Stimulated activated CD4-positive, alpha-beta T cell treated with anti-CD3 and anti-CD28 coated beads, TNF-alpha, amount 100 ng/mL, for 24 hours (primary cell): ENCODE results near the gene STKLD1.

Source experiments
- DNase-seq, 3 experiments: peaks; one replicate each; pipeline ENCODE4 v3.0.0-alpha.2; 2020; ENCODE audit warnings: low read depth in 3 of 3

Gene STKLD1

DNA sequence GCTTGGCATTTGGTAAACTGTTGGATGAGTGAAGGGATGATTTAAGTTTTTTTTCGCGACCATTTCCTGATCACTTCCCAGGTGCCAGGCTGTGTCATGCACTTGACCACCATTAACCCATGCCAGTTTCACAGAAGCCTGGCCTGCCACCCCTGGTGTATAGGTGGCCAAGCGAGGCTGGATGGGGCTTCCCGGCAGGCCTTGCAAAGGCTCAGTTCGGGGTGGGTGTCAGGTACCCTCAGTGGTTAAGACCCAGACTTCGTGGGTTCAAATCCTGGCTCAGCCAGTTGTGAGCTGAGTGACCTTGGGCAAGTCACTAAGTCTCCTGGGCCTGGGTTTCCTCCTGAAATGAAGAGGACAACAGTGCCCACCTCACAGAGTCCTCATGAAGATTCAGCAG lies 30.6 kb upstream of the STKLD1 start:
- no peak for DNase-seq

DNA sequence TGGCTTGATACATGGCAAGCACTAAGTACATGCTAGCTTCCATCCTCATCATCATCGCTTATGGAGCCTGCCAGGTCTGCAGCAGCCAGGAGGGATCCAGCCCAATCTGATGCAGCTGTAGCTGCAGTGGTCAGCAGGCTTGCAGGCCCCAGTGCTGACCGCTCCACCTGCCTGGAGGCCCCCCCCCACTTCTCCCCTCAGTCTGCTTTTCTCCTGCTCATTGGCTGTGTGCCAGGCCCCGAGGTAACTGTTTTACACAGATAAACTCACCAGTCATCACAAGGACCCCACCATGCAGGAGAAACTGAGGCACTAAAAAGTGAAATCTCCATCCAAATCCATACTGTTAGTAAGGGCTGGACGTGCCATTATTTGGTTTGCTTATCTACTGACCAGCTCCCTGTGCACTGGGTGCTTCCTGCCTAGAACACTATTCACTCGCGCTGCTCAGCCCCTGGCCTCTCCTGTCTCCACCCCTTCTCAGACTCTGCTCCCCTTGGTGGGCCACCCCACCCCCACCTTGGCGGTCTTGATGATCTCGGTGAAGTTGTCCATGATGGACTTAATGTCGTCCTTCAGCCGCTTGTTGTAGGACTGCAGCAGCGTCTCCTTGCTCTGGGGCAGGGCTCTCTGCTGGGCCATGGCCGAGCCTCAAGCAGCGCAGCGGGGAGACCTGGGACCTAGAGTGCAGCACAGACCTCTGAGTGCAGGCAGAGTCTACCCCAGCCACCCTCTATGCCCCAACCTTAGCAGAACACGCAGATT lies 30.0 kb upstream of the STKLD1 start:
- DNase-seq, result no peak

DNA sequence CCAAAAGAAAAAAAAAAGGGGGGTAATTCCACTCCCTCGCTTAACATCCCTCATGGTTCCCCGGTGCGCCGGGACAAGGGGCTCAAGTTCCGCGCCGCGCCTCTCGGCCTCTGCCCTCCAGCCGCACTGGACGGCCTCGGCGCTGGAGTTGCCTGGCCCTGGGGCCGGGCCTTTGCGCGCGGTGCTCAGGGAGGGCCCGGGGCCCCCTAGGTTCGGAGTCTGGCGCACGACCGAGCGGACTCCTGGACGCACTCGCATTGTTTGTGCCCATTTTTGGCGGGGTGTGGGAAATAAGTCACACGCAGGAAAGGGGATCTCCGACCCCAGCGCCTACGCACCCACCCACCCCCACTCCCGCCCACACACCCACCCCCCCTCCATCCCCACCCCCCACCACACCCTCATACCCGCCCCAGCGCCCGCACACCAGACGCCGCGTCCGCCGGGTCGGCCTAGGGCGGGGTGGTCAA lies 28.6 kb upstream of the STKLD1 start:
- DNase-seq, result no peak

DNA sequence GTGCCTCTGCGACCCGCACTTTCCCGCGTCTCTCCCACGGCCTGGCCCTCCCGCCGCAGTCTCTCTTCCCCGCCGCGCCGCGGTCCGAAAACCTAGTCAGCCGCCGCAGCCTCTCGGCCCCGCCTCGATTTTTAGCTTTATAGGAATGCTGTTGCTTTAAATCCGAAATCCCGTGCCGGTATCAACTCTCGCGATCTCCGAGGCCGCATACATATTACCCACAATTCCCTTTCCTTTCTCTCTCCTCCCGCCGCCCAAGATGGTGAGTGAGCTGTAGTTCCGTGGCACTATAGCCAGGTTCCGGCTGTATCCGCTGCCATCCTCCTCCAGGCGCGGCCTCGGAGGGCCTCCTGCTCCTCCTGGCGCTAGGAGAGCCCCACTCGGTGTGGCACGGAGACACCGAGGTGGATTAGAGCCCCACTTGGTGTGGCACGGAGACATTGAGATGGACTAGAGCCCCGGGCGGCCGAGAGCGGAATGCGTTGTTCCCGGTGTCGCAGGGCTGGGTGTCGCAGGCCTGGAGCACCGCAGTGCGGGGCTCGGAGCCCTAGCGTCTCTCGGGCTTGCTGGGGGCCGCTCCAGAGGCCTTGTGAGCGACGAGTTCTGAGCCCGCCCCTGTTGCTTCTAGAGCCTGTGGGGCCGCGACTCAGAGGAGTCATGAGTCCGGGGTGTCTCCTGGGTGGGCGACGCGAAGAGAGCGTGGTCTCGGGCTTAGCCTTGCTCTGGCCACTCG lies 28.0 kb upstream of the STKLD1 start, which contains the start of the genes MED22 and RPL7A:
Gene MED22 (minus strand): TSS at position 147 of the 733 bp plus-strand sequence. CDS start 1,469 bp downstream, outside the sequence.
Gene RPL7A (plus strand): TSS at position 234 of the 733 bp plus-strand sequence. CDS start 26 bp downstream, at position 260.
- DNase-seq, result peak; percentile 76 to 93 (median 88)

DNA sequence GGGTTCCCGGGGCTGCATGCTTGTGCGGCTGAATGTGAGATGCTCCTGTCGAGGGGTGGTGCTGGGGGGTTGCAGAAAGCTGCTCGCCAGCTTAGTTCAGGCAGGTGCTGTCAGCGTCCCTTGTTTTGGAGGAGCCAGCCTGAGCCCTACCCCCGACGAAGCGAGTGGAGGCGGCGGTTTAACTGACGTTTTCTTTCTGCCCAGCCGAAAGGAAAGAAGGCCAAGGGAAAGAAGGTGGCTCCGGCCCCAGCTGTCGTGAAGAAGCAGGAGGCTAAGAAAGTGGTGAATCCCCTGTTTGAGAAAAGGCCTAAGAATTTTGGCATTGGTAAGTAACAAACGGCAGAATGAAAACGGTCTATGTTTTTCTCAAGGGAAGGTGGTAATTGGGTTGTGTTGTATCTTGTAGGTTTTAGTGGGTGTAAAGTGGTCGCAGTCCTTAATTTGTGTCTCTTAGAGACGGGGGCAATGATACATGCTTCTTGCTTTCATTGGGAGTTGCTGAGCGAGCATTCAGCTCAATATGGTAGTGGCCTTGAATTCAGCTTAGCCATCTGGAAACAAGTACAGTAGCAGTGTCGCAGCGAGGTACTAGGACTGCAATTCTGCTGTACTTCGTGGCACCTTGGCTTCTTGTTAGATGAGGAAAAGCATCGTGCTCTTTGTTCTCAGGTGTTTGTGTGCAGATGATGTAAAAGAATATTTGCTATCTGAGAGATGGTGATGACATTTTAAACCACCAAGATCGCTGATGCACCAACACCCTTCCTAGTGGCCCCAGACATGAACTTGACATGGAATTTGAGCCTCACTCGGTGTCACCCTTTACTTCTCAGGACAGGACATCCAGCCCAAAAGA lies 27.2 kb upstream of the STKLD1 start:
- no peak for DNase-seq

DNA sequence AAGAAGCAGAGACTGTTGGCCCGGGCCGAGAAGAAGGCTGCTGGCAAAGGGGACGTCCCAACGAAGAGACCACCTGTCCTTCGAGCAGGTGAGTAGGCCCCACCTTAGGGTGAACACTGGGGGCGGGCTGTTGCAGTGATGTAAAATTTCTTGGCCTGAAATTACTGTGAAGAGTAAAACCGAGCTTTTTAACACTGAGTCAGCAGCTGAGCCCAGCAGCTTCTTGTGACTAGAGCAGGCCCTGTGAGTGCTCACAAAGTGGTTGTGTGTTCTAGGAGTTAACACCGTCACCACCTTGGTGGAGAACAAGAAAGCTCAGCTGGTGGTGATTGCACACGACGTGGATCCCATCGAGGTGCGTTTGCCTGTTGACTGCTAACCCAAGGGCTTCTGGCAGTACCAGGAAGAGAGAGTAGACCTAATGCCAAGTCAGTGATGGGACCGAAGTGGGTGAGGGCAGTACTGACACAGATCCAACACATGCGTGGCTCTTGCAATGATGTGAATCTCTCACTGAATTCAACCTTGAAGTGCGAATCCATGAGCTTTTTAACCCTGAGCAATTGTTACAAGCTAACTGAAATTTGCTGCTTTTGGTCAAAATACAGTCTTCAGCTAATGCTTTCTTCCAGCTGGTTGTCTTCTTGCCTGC lies 26.1 kb upstream of the STKLD1 start:
- DNase-seq, result no peak

DNA sequence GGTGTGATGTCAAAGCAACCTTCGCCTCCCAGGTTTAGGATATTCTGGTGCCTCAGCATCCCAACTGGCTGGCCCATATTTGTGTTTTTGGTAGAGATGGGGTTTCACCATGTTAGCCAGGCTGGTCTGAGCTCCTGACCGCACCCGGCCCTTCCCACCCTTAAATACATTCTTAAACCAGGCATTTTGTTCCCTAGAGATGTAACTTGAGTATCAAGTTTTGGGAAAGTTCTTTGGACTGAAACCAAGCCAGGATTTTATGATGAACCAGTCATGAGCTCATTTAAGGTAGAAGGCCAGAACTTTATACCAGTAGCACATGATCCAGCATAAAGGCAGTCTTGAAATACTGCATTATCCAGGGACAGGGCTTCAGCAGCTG lies 24.6 kb upstream of the STKLD1 start:
- DNase-seq, result no peak

DNA sequence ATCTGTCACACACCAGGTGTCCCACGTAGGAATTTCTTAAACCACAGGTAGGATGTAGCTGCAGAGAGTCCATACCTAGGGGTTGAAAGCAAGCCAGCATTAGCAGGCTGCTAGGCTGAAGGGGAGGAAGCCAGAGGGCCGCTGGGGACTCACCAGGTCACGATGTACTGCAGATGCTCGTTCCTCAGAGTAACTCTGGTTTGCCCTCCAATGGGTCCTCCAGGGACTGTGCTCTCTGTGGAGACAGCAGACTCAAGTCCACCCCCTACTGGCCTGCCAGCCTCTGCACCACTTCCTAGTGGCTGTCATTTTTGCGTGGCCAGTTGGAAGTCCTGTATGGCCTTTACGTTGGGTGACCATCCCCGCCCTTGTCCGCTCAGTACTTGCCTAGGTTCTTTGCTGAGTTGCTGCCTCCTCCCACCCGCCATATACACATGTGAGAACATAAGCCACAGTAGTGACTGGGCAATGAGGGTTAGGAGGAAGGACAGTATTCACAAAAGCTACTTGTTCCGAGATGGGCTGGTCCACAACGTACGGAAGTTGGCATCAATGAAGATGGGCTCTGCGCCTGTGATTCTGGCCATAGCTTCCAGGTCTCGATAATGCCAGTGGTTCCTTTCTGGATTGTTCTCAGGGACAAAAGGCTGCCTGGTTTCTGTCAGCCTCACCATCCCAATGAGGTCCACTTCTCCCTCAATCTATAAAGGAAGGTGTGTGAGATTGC lies 24.1 kb upstream of the STKLD1 start:
- DNase-seq, result no peak

DNA sequence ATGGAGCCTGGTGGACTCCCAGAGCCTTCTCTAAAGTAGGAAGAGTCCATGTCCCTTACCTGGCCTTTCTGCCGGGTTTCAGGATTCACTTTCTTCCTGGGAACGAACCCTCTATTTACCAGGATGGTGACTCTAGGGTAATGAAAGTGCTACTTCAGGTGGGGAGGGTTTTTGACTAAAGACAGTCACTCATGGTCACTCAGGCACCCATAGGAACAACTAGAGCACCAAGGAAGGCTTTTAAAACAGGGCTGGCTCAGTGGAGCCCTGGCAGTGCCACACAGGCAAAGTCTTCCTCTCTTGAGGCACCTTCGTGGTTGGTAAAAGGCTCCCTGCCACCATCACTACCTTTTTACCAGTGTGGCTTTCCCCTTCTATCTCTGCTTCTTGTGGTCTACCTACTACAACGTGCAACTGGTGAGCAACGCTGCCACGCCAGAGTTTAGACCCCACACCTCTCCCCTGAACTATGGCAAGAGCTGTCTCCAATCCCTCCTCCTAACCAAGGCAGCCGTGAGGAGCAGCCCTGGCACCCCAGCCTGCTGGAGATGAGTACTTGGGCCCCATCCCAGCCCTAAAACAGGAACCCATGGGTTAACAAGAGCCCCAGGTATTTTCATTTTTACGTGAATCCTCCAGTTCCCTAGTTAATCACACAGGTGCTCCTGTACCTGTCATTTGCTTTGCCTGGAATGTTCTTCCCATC lies 23.4 kb upstream of the STKLD1 start:
- DNase-seq, result no peak

DNA sequence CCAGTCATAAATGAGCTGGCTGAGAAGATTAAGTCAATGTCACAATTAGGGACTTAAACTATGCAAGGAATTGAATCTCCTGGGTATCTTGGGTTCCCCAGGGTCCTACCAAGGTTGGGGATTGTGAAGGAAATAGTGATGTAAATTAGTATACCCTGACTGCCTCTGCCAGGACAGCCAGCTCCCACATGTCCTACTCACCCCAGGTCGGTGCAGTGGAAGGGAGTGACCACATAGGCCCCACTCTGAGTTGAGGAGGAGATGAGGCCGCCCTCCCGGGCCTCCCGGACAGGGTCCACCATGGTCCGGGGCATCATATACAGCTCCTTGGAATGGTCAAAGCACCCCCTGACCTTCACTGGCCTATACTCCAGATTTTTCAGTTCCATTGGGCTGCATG lies 22.6 kb upstream of the STKLD1 start:
- no peak for DNase-seq

DNA sequence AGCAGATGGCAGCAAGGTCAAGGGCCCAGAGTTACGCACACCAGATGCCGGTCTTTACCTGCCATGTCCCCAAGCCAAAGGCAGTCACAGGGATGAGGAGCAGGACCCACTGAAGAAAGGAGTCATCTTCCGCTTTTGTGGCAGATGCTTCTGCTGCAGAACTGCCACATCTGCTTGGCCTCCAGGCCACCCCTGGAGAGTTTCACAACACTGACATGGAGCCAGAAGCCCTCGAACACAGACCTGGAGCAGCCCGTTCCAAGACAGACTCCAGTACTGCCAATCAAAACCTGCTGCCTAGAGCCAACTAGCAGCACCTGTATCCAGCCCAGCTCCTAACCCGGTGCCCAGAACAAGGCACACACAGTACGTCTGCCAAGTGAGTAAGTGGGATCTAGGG lies 21.4 kb upstream of the STKLD1 start:
- no peak for DNase-seq

DNA sequence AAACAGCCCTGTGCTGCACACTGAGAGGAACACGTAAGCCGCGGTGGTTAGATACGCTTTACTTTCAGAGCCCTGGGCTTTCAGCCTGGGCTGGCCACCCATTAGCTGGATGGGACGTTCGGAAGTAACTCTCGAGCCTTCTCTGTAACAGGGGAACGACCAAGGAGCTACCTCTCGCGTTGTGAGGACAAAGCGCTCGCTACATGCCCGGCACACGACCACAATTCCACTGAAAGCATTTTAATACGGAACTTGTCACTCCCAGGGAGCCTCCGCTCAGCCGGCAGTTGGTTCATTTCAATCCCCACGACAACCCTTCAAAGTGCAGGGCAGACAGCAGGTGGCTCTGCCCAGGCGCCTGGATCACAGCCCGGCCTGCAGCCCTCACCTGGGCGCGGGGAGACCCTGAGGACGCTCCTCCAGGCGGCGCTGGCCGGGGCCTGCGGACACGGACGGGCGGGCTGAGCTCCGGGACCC lies 20.2 kb upstream of the STKLD1 start:
- DNase-seq, result no peak

DNA sequence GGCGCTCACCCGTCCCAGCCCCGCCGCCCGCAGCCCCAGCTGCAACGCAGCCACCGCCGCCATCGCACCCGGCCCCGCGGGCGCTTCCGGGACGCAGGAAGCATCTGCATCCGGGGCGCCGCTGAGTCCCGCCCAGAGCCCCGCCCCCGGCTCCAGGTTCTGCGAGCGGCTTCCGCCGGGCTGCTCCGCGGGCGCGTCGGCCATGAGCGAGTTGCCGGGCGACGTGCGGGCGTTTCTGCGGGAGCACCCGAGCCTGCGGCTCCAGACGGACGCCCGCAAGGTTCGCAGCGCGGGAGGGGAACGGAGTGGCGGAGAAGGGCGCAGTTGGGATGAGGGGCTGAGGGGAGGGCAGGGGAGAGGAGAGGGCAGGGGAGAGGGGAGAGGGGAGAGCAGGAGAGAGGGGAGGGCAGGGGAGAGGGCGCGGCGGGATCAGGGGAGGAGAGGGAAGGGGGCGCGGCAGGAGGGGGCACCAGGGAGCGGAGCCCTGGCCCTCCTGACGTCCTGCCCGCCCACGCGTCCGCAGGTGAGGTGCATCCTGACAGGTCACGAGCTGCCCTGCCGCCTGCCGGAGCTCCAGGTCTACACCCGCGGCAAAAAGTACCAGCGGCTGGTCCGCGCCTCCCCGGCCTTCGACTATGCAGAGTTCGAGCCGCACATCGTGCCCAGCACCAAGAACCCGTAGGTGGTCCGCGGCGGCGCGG lies 19.6 kb upstream of the STKLD1 start, which contains the start of the genes SURF1 and SURF2:
Gene SURF1 (minus strand): TSS at position 97 of the 701 bp plus-strand sequence. CDS start 34 bp downstream, at position 63.
Gene SURF2 (plus strand): TSS at position 160 of the 701 bp plus-strand sequence. CDS start 43 bp downstream, at position 203.
- peak; percentile 84 to 92 (median 85) for DNase-seq

DNA sequence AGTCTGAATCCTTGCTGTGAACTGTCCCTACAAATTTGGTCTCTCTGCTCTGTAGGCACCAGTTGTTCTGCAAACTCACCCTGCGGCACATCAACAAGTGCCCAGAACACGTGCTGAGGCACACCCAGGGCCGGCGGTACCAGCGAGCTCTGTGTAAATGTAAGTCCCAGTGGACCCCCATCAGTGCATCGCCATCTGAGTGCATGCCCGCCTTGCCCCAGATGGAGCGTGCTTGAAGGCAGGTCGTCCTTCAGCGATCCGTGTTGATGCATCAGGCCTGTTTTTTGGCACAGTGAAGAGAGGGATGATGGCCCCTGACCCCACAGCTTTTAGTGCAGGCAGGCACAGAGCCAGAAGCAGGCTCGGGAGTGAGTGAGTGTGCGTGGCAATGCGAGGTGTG lies 18.5 kb upstream of the STKLD1 start:
- no peak for DNase-seq

DNA sequence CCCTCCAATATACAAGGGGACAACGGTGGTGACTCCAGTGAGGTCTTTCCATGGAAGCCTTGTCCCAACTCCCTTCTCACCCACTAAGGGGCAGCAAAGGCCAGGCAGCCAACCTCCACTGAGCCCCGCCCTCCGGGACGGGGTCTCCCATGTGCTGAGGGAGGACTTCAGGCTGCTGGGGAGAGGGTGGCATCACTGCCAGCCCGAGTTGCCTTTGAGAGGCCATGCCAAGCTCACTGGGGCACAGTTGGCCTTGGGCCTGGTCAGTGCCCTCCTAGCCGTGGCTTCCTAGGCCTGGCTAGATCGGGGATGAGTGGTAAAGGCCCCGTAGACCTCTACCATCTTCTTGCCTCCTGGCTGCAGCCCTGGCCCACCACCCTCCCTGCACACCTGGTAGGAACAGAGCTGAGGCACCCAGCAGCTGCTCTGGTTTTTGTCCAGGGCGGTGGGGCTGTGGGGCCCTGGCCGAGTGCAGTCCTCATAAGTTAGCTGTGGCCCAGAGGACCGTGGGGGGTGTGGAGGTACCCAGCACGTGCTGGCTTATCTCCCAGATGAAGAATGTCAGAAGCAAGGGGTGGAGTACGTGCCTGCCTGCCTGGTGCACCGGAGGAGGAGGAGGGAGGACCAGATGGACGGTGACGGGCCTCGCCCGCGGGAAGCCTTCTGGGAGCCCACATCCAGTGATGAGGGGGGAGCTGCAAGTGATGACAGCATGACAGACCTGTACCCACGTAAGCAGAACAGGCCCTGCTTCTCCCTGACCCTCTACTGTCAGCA lies 16.6 kb upstream of the STKLD1 start:
- DNase-seq, result no peak

DNA sequence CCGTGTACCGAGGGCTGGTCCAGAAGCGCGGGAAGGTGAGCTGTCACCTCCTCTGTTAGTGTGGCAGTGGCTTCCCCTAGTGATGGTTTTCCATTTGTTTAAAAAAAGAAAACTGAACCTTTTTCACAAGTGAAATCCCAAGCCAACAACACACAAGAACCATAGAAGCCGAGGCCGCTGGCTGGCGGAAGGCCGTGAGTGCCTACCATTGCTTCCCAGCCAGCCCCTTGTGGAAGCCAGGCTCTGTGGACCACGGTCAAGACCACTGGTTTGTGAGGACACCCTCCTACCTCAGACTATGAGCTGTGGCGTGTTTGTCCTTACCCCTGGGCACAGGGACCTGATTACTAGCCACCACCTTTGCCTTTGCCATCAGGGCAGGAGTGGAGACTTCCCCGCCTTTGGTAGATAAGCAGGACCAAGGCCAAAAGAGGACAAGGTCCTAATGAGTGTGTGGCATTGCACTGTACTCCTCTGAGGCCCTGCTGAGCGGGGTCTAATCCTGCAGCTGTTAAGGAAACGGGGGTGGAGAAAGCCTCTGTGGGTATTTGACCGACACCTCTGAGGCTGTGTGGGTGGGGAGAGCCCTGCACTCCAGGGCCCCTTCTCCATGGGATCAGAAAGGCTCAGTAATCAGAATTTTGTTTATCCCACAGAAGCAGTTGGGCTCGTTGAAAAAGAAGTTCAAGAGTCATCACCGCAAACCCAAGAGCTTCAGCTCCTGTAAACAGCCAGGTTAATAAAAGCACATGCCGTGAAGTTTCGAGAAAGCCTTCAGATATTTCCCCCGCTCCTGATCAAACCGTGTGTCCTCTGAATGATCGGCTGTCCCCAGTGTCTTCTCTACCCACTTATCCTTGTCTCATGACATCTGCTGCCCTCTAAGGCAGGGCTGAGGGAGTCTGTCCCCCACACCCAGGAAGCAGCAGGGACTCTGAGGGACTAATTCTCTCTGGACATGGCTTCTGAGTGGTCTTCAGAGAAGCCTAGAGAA lies 15.5 kb upstream of the STKLD1 start:
- DNase-seq, result no peak

DNA sequence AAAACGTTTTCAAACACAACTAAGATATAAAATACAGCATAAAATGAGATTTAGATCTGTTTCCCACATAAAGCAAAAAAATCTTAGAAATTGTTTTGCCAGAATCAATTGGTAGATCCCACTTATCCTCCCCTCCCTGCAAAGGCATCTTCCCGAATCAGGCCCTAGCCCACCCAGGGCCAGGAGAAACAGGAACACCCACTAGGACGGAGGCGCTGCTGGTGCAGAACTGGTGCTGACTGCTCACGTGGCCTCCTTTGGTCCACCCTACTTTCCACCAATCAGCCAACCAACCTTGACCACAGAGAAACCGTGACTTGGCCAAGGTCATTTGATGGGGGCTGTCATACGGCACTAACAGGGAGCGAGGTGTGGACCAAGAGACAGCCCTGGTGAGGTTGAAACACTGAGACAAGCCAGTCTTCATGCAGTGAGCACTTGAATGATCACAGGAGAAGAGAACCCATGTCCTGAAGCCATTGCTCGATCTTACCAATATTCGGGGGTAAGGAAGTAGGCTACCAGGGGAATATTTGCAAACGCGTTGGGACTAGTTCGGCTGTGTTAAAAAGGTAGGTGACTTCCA lies 14.6 kb upstream of the STKLD1 start:
- no peak for DNase-seq
